Hypothalamus (tissue), 51 donors: ENCODE measurements around the gene PLEKHS1.
"Not testable (repeated sequence)": the region's sequence is repeated elsewhere in the genome, so short reads cannot be mapped to it uniquely, and the experiment has no call there.

ENCODE experiments used
- DNase-seq, 51 donors: peaks; one replicate each; lab custom pipeline; 2025; lab: John Stamatoyannopoulos, UW

PLEKHS1 gene

DNA sequence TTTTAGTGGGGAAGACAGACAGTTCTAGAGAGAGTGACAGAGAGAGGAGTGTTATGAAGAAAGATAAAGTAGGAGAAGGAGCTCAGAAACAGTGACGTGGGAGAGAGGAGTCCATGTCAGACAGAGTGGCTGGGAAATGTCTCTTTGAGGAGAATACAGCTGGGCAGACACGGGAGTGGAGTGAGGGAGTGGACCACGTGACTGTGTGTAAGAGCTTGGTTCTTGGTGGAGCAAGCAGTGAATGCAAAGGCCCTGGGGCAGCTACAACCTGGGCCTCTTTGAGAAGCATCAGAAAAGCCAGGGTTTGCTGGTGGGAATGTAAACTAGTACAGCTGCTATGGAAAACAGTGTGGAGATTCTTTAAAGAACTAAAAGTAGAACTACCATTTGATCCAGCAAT is 11.9 kb upstream of the PLEKHS1 start:
- DNase-seq, result no peak

- DNase-seq, result no peak
Observed at GRCh38 chr10:113740850-113741249, 10.6 kb upstream of the PLEKHS1 start.

- no peak for DNase-seq
Observed at GRCh38 chr10:113742466-113742865, 9.0 kb upstream of the PLEKHS1 start.

GRCh38 chr10:113743594-113743993 is 7.9 kb upstream of the PLEKHS1 start:
- DNase-seq, result no peak

DNA sequence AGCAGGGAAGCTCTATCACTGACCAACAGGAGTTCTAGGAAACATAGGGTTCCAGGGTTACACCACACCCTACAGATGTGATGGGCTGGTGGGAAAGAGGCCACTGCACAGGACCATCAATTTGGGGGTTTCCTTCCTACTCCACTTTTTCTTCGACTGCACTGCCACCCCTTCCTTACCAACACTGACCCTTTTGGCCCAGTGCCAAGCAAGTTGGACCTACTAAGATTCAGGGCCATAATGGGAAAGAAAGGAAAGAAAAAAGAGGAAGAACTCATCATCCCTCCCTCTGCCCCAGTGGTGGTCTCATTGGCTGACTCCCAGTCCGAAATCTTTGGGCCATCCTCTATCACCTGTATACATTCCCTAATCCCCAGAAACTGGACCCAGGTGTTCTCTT is 6.1 kb upstream of the PLEKHS1 start:
- no peak for DNase-seq

- no peak for DNase-seq
Observed at GRCh38 chr10:113746217-113746957, 5.1 kb upstream of the PLEKHS1 start.

- no peak for DNase-seq
Observed at GRCh38 chr10:113752553-113752952, 1.1 kb downstream of the PLEKHS1 start.

GRCh38 chr10:113753020-113753692 is 1.7 kb downstream of the PLEKHS1 start:
- DNase-seq, result no peak

DNA sequence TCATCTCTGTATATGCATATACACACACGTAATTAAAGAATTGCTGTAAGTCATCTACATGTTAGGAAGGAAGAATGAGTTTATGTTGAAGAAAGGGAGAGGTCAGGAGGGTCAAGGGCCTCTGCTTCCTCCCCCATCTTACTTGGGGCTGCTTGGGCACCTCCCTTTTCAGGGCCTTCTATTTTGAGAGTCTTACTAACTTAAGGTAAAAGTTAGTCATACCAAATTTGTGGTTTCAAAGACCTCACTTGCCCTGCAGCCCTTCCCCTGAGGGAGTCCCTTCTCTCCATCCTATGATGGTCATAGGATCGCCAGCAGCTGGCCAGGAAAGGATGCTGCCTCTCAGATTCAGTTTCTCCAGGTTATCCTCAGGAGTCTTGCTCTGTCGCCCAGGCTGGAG is 2.6 kb downstream of the PLEKHS1 start:
- DNase-seq, result no peak

- no peak for DNase-seq
Observed at GRCh38 chr10:113754768-113755167, 3.3 kb downstream of the PLEKHS1 start.

DNA sequence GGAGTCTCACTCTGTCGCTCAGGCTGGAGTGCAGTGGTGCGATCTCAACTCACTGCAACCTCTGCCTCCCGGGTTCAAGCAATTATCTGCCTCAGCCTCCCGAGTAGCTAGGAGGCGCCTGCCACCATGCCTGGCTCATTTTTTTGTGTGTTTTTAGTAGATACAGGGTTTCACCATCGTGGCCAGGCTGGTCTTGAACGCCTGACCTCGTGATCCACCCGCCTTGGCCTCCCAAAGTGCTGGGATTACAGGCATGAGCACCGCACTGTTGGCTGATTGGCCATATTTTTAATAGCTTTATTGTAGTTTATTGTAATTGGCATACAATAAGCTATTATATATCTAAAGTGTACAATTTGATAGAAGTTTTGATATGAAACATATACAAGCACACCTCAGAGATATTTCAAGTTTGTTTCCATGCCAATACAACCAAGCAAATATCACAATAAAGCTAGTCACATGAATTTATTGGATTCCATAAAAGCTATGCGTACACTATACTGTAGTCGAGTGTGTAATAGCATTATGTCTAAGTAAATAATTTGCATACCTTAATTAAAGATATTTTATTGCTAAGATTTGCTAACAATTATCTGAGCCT is 5.6 kb downstream of the PLEKHS1 start:
- DNase-seq, result no peak

DNA sequence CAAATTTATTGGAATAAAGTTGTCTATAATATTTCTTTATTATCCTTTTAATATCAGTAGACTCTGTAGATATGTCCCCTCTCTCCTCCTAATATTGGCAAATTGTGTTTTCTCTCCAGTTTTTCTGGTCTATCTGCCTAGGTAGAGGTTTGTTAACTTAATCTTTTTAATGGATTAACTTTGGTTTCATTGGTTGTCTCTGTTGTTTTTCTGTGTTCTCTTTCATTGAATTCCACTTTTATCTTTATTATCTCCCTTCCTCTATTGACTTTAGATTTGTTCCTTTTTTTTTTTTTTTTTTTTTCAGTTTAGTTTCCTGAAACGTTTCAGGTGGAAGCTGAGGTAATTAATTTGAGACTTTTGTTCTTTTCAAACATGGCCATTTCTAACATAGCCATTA is 10.6 kb downstream of the PLEKHS1 start:
- DNase-seq, result no peak

- no peak for DNase-seq
Observed at GRCh38 chr10:113764582-113764981, 13.1 kb downstream of the PLEKHS1 start.

GRCh38 chr10:113765910-113766309 is 14.4 kb downstream of the PLEKHS1 start:
- DNase-seq, result no peak

DNA sequence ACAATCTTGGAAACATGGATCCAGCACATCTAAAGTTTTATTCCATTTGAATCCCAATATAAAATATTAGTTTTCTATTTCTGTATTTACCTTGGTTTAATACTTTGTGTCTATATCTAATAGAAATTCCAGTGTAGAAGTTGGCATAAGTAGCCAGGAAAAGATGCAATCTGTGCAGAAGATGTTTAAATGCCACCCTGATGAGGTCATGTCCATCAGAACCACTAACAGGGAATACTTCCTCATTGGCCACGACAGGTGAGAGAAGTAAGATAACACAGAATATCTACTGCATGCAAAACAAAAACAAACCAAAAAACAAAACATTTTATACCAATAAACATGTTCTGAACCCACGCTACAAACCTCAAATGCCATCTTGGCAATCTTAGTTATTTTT is 15.7 kb downstream of the PLEKHS1 start:
- no peak for DNase-seq

GRCh38 chr10:113770346-113770745 is 18.9 kb downstream of the PLEKHS1 start:
- DNase-seq, result no peak

GRCh38 chr10:113771131-113771530 is 19.6 kb downstream of the PLEKHS1 start:
- not testable (repeated sequence) for DNase-seq

- no peak for DNase-seq
Observed at GRCh38 chr10:113775686-113776294, 24.3 kb downstream of the PLEKHS1 start.

DNA sequence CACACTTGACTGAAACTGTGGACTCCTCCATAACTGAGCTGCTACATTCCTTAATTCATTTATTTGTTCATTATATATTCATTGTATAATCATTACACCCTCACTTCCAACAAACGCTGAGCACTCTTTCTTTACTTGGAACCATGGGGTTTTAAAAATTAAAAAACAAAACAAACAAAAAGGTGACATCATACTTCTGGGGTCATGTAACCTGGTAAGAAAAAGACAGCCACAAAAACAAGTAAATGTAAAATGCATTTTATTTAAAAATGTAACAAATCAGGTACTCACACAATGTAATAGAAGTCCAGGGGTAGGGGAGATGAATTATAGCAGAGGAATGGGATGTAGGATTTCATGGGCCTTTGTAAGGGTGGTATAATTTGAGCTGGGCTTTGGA is 25.1 kb downstream of the PLEKHS1 start:
- no peak for DNase-seq

DNA sequence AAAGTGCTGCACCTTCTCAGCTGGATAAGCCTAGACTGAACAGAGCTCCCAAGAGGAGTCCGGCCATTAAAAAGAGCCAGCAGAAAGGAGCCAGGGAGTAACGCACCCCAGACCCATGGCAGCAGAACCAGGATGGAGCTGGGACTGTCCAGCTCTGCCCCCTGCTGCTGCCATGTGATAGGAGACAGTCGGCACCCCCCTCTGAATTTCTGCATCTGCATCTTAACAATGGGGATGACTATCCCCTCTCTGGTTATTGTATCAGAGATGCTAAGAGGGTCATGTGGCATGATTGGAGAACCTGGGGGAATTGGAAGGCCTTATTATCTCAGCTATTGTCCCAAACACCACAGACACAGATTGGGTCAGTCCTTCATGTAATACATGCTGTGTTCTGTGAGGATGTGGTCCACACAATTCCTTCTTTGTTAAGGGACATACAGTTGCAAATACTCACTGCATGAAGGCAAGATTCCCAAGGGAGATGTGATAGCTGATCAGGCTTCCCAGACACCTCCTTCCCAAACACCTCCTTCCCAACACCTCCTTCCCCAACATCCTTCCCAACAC is 29.3 kb downstream of the PLEKHS1 start:
- peak in 25 of 51 donors; percentile 4 to 59 (median 17) for DNase-seq

DNA sequence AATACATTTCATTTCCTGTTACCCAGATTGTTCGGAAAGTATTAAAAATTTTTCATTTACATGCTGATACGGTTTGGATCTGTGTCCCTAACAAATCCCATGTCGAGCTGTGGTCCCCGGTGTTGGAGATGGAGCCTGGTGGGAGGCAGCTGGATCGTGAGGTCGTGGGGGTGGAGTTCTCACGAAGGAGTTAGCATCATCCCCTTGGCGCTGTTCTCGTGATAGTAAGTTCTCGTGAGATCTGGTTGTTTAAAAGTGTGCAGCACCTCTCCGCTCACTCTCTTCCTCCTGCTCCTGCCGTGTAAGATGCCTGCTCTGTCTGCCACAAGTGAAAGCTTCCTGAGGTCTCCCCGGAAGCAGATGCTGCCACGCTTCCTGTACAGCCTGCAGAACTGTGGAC is 30.9 kb downstream of the PLEKHS1 start:
- no peak for DNase-seq
